ENCODE data around the gene MYO5B. TPM values are rescaled to one million over a fixed set of nuclear protein-coding genes. Genes with fewer than 3 reads are reported as not detected.

Gene MYO5B
- total and polyA plus RNA-seq, 2 donors (not counting 1 experiment from before 2014, with no cell fraction given): 0.30 to 1.7 TPM

DNA sequence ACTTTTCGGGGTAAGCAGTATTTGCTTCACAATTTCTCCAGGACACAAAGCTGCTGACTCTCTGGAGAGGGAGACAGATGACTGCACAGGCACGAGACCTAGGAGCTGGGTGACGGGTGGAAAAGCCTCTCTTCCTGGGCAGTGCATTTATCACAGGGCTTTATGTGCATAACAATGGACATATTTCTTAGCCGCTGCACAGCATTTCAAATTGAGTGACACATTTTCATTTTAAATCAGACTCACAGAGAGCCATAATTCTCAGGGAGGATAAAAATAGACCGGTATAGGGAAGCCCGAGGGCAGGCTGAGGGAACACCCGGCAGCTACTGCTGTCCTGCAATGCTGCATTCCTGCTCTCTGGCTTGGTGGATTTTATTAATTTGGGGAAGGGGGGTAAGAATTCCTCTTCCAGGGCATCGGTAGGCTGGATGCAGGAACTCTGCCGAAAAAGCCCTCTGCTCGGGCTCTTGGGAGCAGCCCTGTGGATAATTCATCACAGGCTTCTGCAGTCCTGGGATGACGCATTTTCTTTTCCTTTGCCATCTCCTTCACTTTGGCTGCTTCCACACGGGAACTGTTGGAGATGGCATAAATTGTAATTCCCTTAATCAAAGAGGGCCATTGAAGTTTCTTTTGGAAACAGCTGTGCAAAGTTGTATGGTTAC is 273.5 kb downstream of the MYO5B start:
- 43% methylated on average over 7 of the region's 12 CpGs for WGBS (ENCODE audit: insufficient coverage)
- POLR2A ChIA-PET: no interaction called here
- peaks cover 62% of the 10 kb centered on the region for H3K27me3 Mint-ChIP-seq

GRCh38 chr18:49920731-49921130 is 274.2 kb downstream of the MYO5B start:
- WGBS (ENCODE audit: insufficient coverage): 0% methylated on average over 3 of the region's 6 CpGs
- POLR2A ChIA-PET: no interaction called here
- peaks cover 0 to 4% of the 10 kb centered on the region in 2 donors for H3K4me1 ChIP-seq (ENCODE audit: control insufficient read depth in 2 of 2, insufficient read depth in 2 of 2, low read length in 2 of 2)

More for the DNA sequence above, 273.5 kb downstream of the MYO5B start:
- CTCF ChIA-PET: no interaction called here
- H3K4me1 ChIP-seq (ENCODE audit: control insufficient read depth in 2 of 2, insufficient read depth in 2 of 2, low read length in 2 of 2): peaks cover 0 to under 1% of the 10 kb centered on the region in 2 donors
- H3K9me3 ChIP-seq (ENCODE audit: control extremely low read depth in 1 of 3, control insufficient read depth in 2 of 3, insufficient read depth in 1 of 3, low read length in 2 of 3): peaks cover 0 to 4% (median 0%) of the 10 kb centered on the region in 3 donors
- Mint-ChIP-seq H3K4me1 (no peaks in the 10 kb centered on the region), H3K27ac (no peak overlapping the region), H3K4me3 (no peak overlapping the region), H3K9me3 (ENCODE audit: insufficient read depth) (peaks cover 1% of the 10 kb centered on the region)
- H3K27me3 ChIP-seq (replicated peaks in 1 of 4; ENCODE audit: control extremely low read depth in 1 of 4, control insufficient read depth in 3 of 4, insufficient read depth in 4 of 4, low read length in 3 of 4): peaks cover 0 to 24% (median 5%) of the 10 kb centered on the region in 4 experiments
- H3K79me2 ChIP-seq (ENCODE audit: control insufficient read depth, insufficient read depth, low read length): no peaks in the 10 kb centered on the region
- TF ChIP-seq EZH2 (IDR thresholded peaks at IDR 0.05; ENCODE audit: borderline replicate concordance, insufficient read depth, low read depth, low read length, poor library complexity, severe bottlenecking): no peak
- TF ChIP-seq, protein P1, sequence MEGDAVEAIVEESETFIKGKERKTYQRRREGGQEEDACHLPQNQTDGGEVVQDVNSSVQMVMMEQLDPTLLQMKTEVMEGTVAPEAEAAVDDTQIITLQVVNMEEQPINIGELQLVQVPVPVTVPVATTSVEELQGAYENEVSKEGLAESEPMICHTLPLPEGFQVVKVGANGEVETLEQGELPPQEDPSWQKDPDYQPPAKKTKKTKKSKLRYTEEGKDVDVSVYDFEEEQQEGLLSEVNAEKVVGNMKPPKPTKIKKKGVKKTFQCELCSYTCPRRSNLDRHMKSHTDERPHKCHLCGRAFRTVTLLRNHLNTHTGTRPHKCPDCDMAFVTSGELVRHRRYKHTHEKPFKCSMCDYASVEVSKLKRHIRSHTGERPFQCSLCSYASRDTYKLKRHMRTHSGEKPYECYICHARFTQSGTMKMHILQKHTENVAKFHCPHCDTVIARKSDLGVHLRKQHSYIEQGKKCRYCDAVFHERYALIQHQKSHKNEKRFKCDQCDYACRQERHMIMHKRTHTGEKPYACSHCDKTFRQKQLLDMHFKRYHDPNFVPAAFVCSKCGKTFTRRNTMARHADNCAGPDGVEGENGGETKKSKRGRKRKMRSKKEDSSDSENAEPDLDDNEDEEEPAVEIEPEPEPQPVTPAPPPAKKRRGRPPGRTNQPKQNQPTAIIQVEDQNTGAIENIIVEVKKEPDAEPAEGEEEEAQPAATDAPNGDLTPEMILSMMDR (IDR thresholded peaks at IDR 0.05): no peak
- H3K4me2 ChIP-seq (replicated peaks; ENCODE audit: low read depth, low read length, poor library complexity, severe bottlenecking): no peak overlapping the region
- no peaks in the 10 kb centered on the region for H4K20me1 ChIP-seq (ENCODE audit: control insufficient read depth, insufficient read depth, low read length, poor library complexity, severe bottlenecking)
- ATAC-seq (ENCODE audit: low read depth): no peak
- intact Hi-C loops (cut with micrococcal nuclease): no loop called here
- no peak for DNase-seq
- H2AFZ ChIP-seq (ENCODE audit: insufficient read depth, low read depth, low read length, poor library complexity, severe bottlenecking): no peak overlapping the region
- H3K36me3 ChIP-seq (replicated peaks in 1 of 2; ENCODE audit: control extremely low read depth in 1 of 2, control insufficient read depth in 1 of 2, extremely low read depth in 1 of 2, insufficient read depth in 2 of 2, low read length in 1 of 2): no peaks in the 10 kb centered on the region
- no peak overlapping the region for H3K9ac ChIP-seq (ENCODE audit: low read length)
- H3K27ac ChIP-seq (ENCODE audit: low read length in 2 of 2): no peak overlapping the region
- no peak overlapping the region for H3K4me3 ChIP-seq (ENCODE audit: control extremely low read depth in 1 of 5, extremely low read depth in 1 of 5, insufficient read depth in 1 of 5, low read depth in 2 of 5, low read length in 4 of 5)

More at GRCh38 chr18:49920731-49921130, 274.2 kb downstream of the MYO5B start:
- H3K9me3 ChIP-seq (ENCODE audit: control extremely low read depth in 1 of 3, control insufficient read depth in 2 of 3, insufficient read depth in 1 of 3, low read length in 2 of 3): peaks cover 0 to 4% (median 0%) of the 10 kb centered on the region in 3 donors
- H3K4me2 ChIP-seq (replicated peaks; ENCODE audit: low read depth, low read length, poor library complexity, severe bottlenecking): no peak overlapping the region
- no peaks in the 10 kb centered on the region for H4K20me1 ChIP-seq (ENCODE audit: control insufficient read depth, insufficient read depth, low read length, poor library complexity, severe bottlenecking)
- H3K4me1 Mint-ChIP-seq: peaks cover 3% of the 10 kb centered on the region
- CTCF ChIA-PET: no interaction called here
- intact Hi-C loops (cut with micrococcal nuclease): no loop called here
- H3K27ac Mint-ChIP-seq: no peak overlapping the region
- H3K9ac ChIP-seq (ENCODE audit: low read length): no peak overlapping the region
- H3K27me3 ChIP-seq (replicated peaks in 1 of 4; ENCODE audit: control extremely low read depth in 1 of 4, control insufficient read depth in 3 of 4, insufficient read depth in 4 of 4, low read length in 3 of 4): peaks cover 0 to 24% (median 5%) of the 10 kb centered on the region in 4 experiments
- no peak overlapping the region for H2AFZ ChIP-seq (ENCODE audit: insufficient read depth, low read depth, low read length, poor library complexity, severe bottlenecking)
- H3K79me2 ChIP-seq (ENCODE audit: control insufficient read depth, insufficient read depth, low read length): no peaks in the 10 kb centered on the region
- TF ChIP-seq, protein P1 (IDR thresholded peaks at IDR 0.05): no peak
- TF ChIP-seq EZH2 (IDR thresholded peaks at IDR 0.05; ENCODE audit: borderline replicate concordance, insufficient read depth, low read depth, low read length, poor library complexity, severe bottlenecking): no peak
- ATAC-seq (ENCODE audit: low read depth) (no peak), DNase-seq (no peak)
- H3K9me3 Mint-ChIP-seq (ENCODE audit: insufficient read depth): peaks cover 1% of the 10 kb centered on the region
- no peak overlapping the region for H3K27ac ChIP-seq (ENCODE audit: low read length in 2 of 2)
- no peaks in the 10 kb centered on the region for H3K36me3 ChIP-seq (replicated peaks in 1 of 2; ENCODE audit: control extremely low read depth in 1 of 2, control insufficient read depth in 1 of 2, extremely low read depth in 1 of 2, insufficient read depth in 2 of 2, low read length in 1 of 2)
- no peak overlapping the region for H3K4me3 ChIP-seq (ENCODE audit: control extremely low read depth in 1 of 5, extremely low read depth in 1 of 5, insufficient read depth in 1 of 5, low read depth in 2 of 5, low read length in 4 of 5)
- H3K27me3 Mint-ChIP-seq: peaks cover 58% of the 10 kb centered on the region
- H3K4me3 Mint-ChIP-seq: no peak overlapping the region

All from B cell (primary cell).